Measurements from ENCODE around the gene C12orf42.

DNA sequence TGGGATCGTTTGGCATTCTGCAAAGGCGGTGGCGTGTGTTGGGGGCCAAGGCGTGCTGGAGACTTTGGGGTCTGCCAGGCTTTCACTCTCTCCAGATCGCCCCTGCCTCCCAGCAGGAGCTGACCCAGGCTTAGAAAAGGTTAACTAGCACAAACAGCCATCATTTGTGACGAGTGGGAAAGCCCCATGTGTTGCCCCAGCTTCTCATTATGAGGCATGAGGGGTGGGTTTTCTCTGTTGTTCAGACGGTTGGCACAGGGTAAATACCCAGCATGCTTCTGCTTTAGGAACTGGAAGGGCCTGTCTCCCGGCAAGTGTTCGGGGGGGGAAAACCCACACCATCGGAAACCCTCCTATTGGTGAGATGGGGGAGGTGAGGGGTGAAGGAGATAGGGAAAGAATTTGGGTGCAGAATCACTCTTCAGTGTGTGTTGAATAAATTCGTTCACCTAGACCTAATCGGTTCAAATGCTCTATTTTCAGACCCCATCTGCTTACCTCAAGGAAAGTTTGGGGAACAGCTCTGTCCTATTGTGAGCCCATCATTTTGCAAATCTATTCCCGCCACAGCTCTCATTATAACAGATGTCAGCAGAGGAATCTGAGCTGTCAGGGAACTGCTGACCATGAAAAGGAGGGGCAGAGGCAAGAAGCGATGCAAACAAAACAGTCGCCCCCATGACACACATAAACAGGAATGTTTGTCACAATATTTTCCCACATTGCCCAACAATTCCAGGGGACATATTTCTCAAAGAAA is 34.7 kb upstream of the C12orf42 start:
- TF ChIP-seq, protein P1, sequence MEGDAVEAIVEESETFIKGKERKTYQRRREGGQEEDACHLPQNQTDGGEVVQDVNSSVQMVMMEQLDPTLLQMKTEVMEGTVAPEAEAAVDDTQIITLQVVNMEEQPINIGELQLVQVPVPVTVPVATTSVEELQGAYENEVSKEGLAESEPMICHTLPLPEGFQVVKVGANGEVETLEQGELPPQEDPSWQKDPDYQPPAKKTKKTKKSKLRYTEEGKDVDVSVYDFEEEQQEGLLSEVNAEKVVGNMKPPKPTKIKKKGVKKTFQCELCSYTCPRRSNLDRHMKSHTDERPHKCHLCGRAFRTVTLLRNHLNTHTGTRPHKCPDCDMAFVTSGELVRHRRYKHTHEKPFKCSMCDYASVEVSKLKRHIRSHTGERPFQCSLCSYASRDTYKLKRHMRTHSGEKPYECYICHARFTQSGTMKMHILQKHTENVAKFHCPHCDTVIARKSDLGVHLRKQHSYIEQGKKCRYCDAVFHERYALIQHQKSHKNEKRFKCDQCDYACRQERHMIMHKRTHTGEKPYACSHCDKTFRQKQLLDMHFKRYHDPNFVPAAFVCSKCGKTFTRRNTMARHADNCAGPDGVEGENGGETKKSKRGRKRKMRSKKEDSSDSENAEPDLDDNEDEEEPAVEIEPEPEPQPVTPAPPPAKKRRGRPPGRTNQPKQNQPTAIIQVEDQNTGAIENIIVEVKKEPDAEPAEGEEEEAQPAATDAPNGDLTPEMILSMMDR (conservative IDR thresholded peaks at IDR 0.05; ENCODE audit: low read length): no peak
- TF ChIP-seq EZH2phosphoT487 (IDR thresholded peaks at IDR 0.05; ENCODE audit: borderline replicate concordance): no peak

All from Loucy (cell line).